K562 (cell line): ENCODE data around the gene IL15.

Source experiments
- ARID2 ChIP-seq: fragments of 450-650 bp; IDR thresholded peaks from 2 replicates; pipeline ENCODE4 v1.6.1; 2017; ENCODE audit warnings: antibody characterized with exemption, mild to moderate bottlenecking
- CHCHD3 ChIP-seq: fragments of 250-450 bp; sonication (Bioruptor Pico); IDR thresholded peaks from 2 replicates; pipeline ENCODE4 v2.1.2; 2022; ENCODE audit warnings: mild to moderate bottlenecking
- CTCF ChIP-seq, 3 experiments: IDR thresholded peaks in 2 of 3; conservative IDR thresholded peaks in 1 of 3; 2 replicates each; pipeline ENCODE4 v1.5.1; 2011 to 2012; ENCODE audit warnings: low read length in 3 of 3, mild to moderate bottlenecking in 3 of 3, control low read depth in 2 of 3, improper control_type of control experiment in 1 of 3, inconsistent platforms in 1 of 3, low read depth in 1 of 3, mixed read lengths in 1 of 3, moderate library complexity in 1 of 3; ENCODE audit not compliant: insufficient read depth in 2 of 3
- MTA2 ChIP-seq: fragments of 450-650 bp; IDR thresholded peaks from 2 replicates; pipeline ENCODE4 v1.6.1; 2016; ENCODE audit warnings: low read depth
- MXI1 ChIP-seq: IDR thresholded peaks from 2 replicates; pipeline ENCODE4 v1.6.1; 2011; ENCODE audit warnings: low read depth, mild to moderate bottlenecking, improper control_type of control experiment, low read length

- TF ChIP-seq CTCF (IDR thresholded peaks at IDR 0.05 in 2 of 3, conservative IDR thresholded peaks at IDR 0.05 in 1 of 3; ENCODE audit: insufficient read depth in 2 of 3, low read depth in 1 of 3, low read length in 3 of 3) (0 out of 6 replicates have a peak, but pooled peaks of 2 of the 3 experiments have one; percentile 14 to 22), CHCHD3 (CRISPR knock-in tag) (no peak), MTA2 (no peak), ARID2 (no peak), MXI1 (no peak)
Measured at GRCh38 chr4:141654098-141654497, 17.7 kb downstream of the IL15 start.
